22Rv1 (cell line): Measurements from ENCODE around the gene MPHOSPH6.

Experiments
- ZFX ChIP-seq: fragments of 450-650 bp; IDR thresholded peaks from 2 replicates; pipeline ENCODE4 v1.6.1; 2017; ENCODE audit warnings: antibody characterized with exemption, borderline replicate concordance
- TF ChIP-seq, protein P1 (sequence below): fragments of 450-650 bp; IDR thresholded peaks from 2 replicates; pipeline ENCODE4 v1.5.1; 2017; ENCODE audit warnings: mild to moderate bottlenecking

DNA sequence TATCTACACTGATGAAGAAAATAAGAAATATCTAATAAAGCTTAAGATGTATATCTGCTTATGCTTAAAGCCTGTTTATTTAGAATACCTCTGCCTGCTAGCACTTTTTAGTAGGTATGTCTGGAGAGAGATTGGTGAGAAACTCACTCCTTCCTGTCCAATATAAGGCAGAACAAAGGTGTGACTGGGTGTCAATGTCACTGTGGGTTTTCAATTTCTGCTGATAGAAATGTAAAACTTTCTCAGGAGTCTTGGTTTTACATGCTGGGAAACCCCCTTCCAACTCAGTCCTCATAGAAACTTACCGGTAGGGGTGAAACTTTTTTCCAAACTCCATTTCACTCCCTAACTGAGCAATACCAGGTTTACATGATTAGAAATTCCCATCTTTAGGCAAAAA lies 17.8 kb upstream of the MPHOSPH6 start:
- TF ChIP-seq, protein P1, sequence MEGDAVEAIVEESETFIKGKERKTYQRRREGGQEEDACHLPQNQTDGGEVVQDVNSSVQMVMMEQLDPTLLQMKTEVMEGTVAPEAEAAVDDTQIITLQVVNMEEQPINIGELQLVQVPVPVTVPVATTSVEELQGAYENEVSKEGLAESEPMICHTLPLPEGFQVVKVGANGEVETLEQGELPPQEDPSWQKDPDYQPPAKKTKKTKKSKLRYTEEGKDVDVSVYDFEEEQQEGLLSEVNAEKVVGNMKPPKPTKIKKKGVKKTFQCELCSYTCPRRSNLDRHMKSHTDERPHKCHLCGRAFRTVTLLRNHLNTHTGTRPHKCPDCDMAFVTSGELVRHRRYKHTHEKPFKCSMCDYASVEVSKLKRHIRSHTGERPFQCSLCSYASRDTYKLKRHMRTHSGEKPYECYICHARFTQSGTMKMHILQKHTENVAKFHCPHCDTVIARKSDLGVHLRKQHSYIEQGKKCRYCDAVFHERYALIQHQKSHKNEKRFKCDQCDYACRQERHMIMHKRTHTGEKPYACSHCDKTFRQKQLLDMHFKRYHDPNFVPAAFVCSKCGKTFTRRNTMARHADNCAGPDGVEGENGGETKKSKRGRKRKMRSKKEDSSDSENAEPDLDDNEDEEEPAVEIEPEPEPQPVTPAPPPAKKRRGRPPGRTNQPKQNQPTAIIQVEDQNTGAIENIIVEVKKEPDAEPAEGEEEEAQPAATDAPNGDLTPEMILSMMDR, result no peak
- no peak for TF ChIP-seq ZFX
